Progenitor cell of endocrine pancreas (in vitro differentiated cells): ENCODE data around the gene PDHB. TPM values are rescaled to one million over a fixed set of nuclear protein-coding genes. Genes with fewer than 3 reads are reported as not detected.

ENCODE experiments used
- DNase-seq: peaks from one replicate; pipeline ENCODE4 v3.0.0; 2021; ENCODE audit warnings: low spot score; ENCODE audit not compliant: unreplicated experiment
- H3K27ac Mint-ChIP-seq: 2 replicates; pipeline ENCODE4 v1.8.0; 2021; ENCODE audit warnings: mild to moderate bottlenecking, moderate library complexity, mixed read lengths
- H3K27me3 Mint-ChIP-seq: 2 replicates; pipeline ENCODE4 v1.8.0; 2021; ENCODE audit warnings: mixed read lengths
- H3K36me3 Mint-ChIP-seq: 2 replicates; pipeline ENCODE4 v1.8.0; 2022; ENCODE audit warnings: mixed read lengths; ENCODE audit not compliant: insufficient read depth
- H3K4me1 Mint-ChIP-seq: 2 replicates; pipeline ENCODE4 v1.8.0; 2021; ENCODE audit warnings: low read depth, mixed read lengths
- H3K4me3 Mint-ChIP-seq: 2 replicates; pipeline ENCODE4 v1.8.0; 2021; ENCODE audit warnings: low read depth, mild to moderate bottlenecking, moderate library complexity, mixed read lengths
- H3K9me3 Mint-ChIP-seq: 2 replicates; pipeline ENCODE4 v1.8.0; 2021; ENCODE audit warnings: low read depth, mixed read lengths
- total RNA-seq: library from RNA; stranded (reverse); gene quantifications from 2 replicates; pipeline ENCODE4 v1.2.1, GENCODE V29; 2021
- TF ChIP-seq, protein P1 (sequence below): fragments of 200-600 bp; sonication (generic); IDR thresholded peaks from one replicate; pipeline ENCODE4 v1.5.0; 2021; ENCODE audit warnings: antibody characterized with exemption, mild to moderate bottlenecking; ENCODE audit not compliant: unreplicated experiment

The PDHB gene
- total RNA-seq, 1 donor from 2014 or later, result 76.4 TPM

DNA sequence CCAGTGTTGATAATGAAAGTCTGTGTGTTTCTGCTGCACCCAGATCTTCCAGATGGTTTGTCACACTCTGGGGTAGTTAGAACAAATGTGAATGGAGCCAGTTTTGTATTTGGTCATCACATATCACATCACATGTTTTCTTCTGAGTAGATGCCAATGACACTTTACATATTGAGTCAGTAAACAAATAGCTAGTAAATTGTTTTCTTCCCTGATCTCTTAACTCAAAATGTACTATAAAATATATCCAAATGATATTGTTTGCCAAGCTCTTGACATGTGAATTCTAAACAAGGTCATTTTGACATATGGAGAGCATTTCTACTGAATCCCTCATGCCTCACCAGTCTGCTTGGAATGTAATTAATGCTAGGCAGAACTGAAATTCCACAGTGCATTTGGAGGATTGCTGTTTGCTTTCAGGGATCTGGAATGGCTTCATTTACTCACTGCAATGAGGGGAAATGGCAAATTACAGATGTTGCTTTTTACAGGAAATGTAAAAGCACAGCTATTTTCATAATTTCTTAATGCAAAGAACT, 45.0 kb downstream of the PDHB start:
- Mint-ChIP-seq H3K27ac (peak overlapping the region; percentile 49), H3K36me3 (no peaks in the 10 kb centered on the region), H3K4me1 (peaks cover 17% of the 10 kb centered on the region), H3K9me3 (no peaks in the 10 kb centered on the region), H3K4me3 (no peak overlapping the region), H3K27me3 (no peaks in the 10 kb centered on the region)
- no peak for DNase-seq
- TF ChIP-seq, protein P1, sequence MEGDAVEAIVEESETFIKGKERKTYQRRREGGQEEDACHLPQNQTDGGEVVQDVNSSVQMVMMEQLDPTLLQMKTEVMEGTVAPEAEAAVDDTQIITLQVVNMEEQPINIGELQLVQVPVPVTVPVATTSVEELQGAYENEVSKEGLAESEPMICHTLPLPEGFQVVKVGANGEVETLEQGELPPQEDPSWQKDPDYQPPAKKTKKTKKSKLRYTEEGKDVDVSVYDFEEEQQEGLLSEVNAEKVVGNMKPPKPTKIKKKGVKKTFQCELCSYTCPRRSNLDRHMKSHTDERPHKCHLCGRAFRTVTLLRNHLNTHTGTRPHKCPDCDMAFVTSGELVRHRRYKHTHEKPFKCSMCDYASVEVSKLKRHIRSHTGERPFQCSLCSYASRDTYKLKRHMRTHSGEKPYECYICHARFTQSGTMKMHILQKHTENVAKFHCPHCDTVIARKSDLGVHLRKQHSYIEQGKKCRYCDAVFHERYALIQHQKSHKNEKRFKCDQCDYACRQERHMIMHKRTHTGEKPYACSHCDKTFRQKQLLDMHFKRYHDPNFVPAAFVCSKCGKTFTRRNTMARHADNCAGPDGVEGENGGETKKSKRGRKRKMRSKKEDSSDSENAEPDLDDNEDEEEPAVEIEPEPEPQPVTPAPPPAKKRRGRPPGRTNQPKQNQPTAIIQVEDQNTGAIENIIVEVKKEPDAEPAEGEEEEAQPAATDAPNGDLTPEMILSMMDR, result no peak

DNA sequence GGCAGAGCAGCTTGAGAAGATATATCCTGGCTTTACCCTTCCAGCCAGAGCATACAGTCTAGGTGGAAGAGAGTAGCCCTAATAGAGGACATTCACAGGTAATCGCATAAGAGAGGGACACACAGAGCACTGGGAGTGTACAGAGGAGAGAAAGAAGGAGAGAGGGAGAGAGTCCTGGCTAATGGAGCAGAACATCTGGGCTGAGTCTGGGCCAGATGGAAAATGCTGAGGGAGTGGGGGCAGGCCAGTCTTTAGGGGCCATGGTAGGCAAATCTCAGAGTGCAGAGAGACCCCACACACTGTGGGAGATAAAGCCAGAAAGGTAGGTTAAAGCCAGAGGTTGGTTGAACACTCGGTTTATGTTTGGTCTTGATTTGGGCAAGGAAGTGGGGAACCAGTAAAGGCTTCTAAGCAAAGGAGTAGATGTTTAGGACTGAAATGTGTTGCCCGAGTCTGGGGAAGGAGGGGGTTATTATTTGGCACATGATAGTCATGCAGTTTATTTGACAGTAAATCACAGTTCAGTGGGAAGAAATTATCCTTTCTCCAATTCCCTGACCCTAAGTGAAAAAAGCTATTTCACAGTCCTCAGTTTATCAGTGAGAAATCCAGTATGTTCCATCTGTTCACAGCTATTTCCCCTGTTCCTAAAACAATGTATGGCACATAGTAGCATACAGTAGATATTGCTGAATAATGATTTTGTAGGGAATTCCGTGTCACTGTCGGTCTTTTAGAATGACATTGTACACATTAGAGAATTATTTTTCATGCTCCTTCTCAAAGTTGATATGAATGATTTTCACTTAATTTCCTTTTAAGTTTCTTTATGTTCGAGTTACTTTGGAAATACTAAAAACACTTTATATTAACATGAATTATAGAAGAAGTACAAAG, 45.7 kb downstream of the PDHB start:
- TF ChIP-seq, protein P1, result no peak
- Mint-ChIP-seq H3K27ac (peak overlapping the region; percentile 49), H3K9me3 (no peaks in the 10 kb centered on the region), H3K4me1 (peaks cover 17% of the 10 kb centered on the region), H3K4me3 (no peak overlapping the region), H3K36me3 (no peaks in the 10 kb centered on the region), H3K27me3 (no peaks in the 10 kb centered on the region)
- DNase-seq, result no peak

DNA sequence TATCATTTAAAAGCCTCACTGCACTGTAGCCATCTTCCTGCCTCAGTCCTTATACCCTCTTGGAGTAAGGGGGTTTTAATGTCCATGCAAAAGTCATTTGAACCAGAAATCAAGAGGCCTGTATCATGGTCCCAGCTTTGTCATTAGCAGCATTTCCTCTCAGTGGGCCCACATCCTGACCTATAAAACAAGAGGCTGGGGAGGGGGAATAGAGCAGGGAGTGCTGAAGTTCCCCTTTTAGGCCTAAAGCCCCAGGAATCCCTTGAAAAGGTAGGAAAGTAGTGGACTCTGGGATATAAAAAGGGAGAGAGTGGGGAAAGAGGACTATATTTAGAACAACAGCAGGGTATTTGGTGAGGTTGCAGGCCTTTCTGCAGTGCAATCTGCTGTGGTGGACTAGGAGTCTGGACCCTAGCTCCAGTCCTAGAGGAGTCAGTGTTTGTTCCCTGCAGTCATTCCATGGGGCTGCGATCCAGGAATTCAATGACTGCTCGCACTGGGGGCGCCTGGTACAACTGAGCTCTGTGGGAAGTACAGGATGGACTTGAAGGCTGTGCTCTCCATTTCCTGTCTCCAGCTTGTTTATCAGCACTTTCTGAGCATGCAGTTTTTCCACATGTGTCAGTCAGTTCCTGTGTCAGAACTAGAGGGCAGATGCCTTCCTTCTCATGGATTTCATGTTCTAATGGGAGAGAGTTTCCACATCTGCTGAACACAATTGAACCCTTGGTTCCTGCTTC, 46.8 kb downstream of the PDHB start:
- DNase-seq, result no peak
- H3K27ac Mint-ChIP-seq, result no peak overlapping the region
- TF ChIP-seq, protein P1, result no peak
- H3K9me3 Mint-ChIP-seq, result no peaks in the 10 kb centered on the region
- H3K36me3 Mint-ChIP-seq, result no peaks in the 10 kb centered on the region
- H3K4me1 Mint-ChIP-seq, result peaks cover 13% of the 10 kb centered on the region
- H3K4me3 Mint-ChIP-seq, result no peak overlapping the region
- H3K27me3 Mint-ChIP-seq, result no peaks in the 10 kb centered on the region

DNA sequence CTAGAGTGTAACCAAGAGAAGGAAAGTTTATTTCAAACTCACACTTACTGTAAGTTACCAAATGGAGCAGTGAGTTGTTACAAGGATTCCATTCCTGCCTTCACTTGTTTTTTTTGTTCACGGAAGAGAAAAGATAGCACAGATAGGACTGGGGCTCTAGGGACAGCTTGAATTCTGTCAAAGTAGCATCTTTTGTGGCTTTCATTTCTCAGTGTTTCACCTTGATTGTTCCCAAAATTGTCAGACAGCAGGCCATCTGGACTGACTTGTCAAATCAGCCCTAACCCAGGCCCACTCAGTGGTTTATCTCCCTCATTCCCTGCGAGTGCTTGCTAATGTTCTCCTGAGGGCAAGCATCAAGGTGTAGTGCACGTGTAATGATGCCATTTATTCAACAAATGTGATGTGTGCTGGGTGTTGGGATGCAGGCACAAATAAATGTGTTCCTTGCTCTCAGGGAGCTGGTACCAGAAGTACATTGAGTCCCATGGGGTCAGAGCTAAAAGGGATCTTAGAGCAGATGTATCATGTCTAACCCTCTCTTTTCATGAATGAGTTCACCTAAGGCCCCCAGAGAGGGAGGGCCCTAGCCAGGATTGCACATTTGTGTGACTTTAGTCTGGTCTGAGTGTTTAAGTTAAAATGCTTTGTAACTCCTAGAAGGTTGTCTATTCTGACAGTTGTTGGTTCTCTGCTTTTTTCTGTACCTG, 49.1 kb downstream of the PDHB start:
- Mint-ChIP-seq H3K27ac (peak overlapping the region; percentile 6), H3K4me1 (peaks cover 7% of the 10 kb centered on the region), H3K36me3 (no peaks in the 10 kb centered on the region), H3K27me3 (no peaks in the 10 kb centered on the region), H3K9me3 (no peaks in the 10 kb centered on the region), H3K4me3 (no peak overlapping the region)
- TF ChIP-seq, protein P1, result no peak
- DNase-seq, result no peak

DNA sequence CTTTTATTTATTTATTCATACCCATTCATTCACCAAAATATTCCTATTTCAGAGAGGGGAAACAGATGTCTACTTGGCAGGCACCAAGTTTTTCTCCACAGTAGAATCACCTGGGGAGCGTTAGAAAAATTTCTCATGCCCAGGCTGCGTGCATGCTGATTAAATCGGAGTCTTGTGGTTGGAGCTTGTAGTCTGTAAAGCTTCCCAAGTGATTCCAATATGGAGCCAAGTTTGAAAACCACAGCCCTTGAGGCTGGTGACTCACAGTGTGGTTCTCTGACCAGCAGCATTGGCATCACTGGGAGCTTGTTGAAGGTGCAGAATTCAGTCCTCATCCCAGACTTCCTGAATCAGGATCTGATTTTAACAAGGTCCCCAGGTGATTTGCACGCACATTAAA, 49.7 kb downstream of the PDHB start:
- Mint-ChIP-seq H3K9me3 (no peaks in the 10 kb centered on the region), H3K4me3 (no peak overlapping the region), H3K27ac (no peak overlapping the region), H3K4me1 (peaks cover 10% of the 10 kb centered on the region), H3K27me3 (no peaks in the 10 kb centered on the region), H3K36me3 (no peaks in the 10 kb centered on the region)
- no peak for DNase-seq
- TF ChIP-seq, protein P1, result no peak
